Gastrocnemius medialis (tissue), 4 donors: ENCODE results near the gene ADRA2C.

Experiments
- POLR2A ChIP-seq, 2 donors: fragments of 450-650 bp; IDR thresholded peaks; one replicate each; pipeline ENCODE4 v1.6.1; 2017; ENCODE audit warnings: antibody characterized with exemption in 2 of 2, mild to moderate bottlenecking in 2 of 2, moderate library complexity in 2 of 2
- TF ChIP-seq, protein P1 (sequence below), 5 experiments: fragments of 450-650 bp in 3 of 5; fragments of 200-600 bp in 2 of 5; sonication (generic) in 2 of 5; IDR thresholded peaks in 4 of 5; conservative IDR thresholded peaks in 1 of 5; 1 replicate in 4 of 5; 2 replicates in 1 of 5; pipeline ENCODE4 v1.5.1; 2016 to 2019; ENCODE audit warnings: antibody characterized with exemption in 5 of 5, mild to moderate bottlenecking in 3 of 5, moderate library complexity in 3 of 5

DNA sequence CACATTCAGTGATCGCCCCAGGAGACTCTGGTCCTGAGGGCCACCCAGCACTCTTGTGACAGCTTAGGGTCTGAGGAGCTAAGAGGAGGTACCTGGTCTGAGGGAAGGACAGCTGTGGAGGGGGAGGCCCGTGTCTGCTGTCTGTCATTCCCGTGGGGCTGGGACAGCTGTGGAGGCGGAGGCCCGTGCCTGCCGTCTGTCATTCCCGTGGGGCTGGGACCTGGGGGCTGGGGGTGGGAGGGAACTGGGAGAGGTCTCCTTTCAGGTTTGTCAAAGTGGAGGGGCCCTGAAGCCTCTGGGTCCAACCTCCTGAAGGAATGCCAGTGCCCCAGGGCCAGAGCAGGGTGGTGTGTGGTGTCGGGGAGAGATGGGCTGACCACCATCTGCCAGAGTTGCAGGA lies 45.0 kb upstream of the ADRA2C start:
- TF ChIP-seq, protein P1, sequence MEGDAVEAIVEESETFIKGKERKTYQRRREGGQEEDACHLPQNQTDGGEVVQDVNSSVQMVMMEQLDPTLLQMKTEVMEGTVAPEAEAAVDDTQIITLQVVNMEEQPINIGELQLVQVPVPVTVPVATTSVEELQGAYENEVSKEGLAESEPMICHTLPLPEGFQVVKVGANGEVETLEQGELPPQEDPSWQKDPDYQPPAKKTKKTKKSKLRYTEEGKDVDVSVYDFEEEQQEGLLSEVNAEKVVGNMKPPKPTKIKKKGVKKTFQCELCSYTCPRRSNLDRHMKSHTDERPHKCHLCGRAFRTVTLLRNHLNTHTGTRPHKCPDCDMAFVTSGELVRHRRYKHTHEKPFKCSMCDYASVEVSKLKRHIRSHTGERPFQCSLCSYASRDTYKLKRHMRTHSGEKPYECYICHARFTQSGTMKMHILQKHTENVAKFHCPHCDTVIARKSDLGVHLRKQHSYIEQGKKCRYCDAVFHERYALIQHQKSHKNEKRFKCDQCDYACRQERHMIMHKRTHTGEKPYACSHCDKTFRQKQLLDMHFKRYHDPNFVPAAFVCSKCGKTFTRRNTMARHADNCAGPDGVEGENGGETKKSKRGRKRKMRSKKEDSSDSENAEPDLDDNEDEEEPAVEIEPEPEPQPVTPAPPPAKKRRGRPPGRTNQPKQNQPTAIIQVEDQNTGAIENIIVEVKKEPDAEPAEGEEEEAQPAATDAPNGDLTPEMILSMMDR (IDR thresholded peaks at IDR 0.05 in 4 of 5, conservative IDR thresholded peaks at IDR 0.05 in 1 of 5) = no peak
- TF ChIP-seq POLR2A (IDR thresholded peaks at IDR 0.05) = no peak
